ENCODE measurements around the gene CAMK4. TPM values are rescaled to one million over a fixed set of nuclear protein-coding genes. Genes with fewer than 3 reads are reported as not detected.

CAMK4 gene
- total RNA-seq, 4 donors from 2014 or later: 0.26 to 33.9 (median 2.0) TPM

- Histone ChIP-seq H3K27me3 (no peaks in the 10 kb centered on the region), H3K9me3 (no peaks in the 10 kb centered on the region), H3K36me3 (no peaks in the 10 kb centered on the region), H3K4me3 (no peak overlapping the region), H3K4me1 (no peaks in the 10 kb centered on the region), H3K27ac (no peak overlapping the region)
- DNase-seq: no peak
- intact Hi-C loops (cut with DNase I; ENCODE audit: low total_unique reads): no loop called here
- TF ChIP-seq POLR2A (IDR thresholded peaks at IDR 0.05): no peak
- no peak for TF ChIP-seq CTCF (IDR thresholded peaks at IDR 0.05)
Observed at GRCh38 chr5:111229221-111229835, 5.1 kb downstream of the CAMK4 start.

GRCh38 chr5:111229871-111230810 is 6.0 kb downstream of the CAMK4 start:
- no peaks in the 10 kb centered on the region for H3K4me1 ChIP-seq
- no peak overlapping the region for H3K4me3 ChIP-seq
- H3K36me3 ChIP-seq: no peaks in the 10 kb centered on the region
- intact Hi-C loops (cut with DNase I; ENCODE audit: low total_unique reads): no loop called here
- no peak for DNase-seq
- H3K27me3 ChIP-seq: no peaks in the 10 kb centered on the region
- no peak for TF ChIP-seq POLR2A (IDR thresholded peaks at IDR 0.05)
- TF ChIP-seq CTCF (IDR thresholded peaks at IDR 0.05): no peak
- H3K9me3 ChIP-seq: no peaks in the 10 kb centered on the region
- no peak overlapping the region for H3K27ac ChIP-seq

- Histone ChIP-seq H3K27ac (no peak overlapping the region), H3K4me3 (no peak overlapping the region), H3K4me1 (no peaks in the 10 kb centered on the region), H3K36me3 (no peaks in the 10 kb centered on the region), H3K27me3 (no peaks in the 10 kb centered on the region), H3K9me3 (no peaks in the 10 kb centered on the region)
- DNase-seq: no peak
- TF ChIP-seq POLR2A (IDR thresholded peaks at IDR 0.05) (no peak), CTCF (IDR thresholded peaks at IDR 0.05) (no peak)
- intact Hi-C loops (cut with DNase I; ENCODE audit: low total_unique reads): no loop called here
Observed at GRCh38 chr5:111231119-111231518, 6.9 kb downstream of the CAMK4 start.

- Histone ChIP-seq H3K4me1 (no peaks in the 10 kb centered on the region), H3K27ac (no peak overlapping the region), H3K36me3 (no peaks in the 10 kb centered on the region), H3K27me3 (no peaks in the 10 kb centered on the region), H3K4me3 (no peak overlapping the region), H3K9me3 (no peaks in the 10 kb centered on the region)
- no peak for DNase-seq
- intact Hi-C loops (cut with DNase I; ENCODE audit: low total_unique reads): no loop called here
- TF ChIP-seq CTCF (IDR thresholded peaks at IDR 0.05) (no peak), POLR2A (IDR thresholded peaks at IDR 0.05) (no peak)
Observed at GRCh38 chr5:111232311-111233051, 8.3 kb downstream of the CAMK4 start.

GRCh38 chr5:111233052-111233374 is 8.8 kb downstream of the CAMK4 start:
- H3K9me3 ChIP-seq: no peaks in the 10 kb centered on the region
- no peak overlapping the region for H3K27ac ChIP-seq
- H3K4me1 ChIP-seq: no peaks in the 10 kb centered on the region
- DNase-seq: no peak
- H3K36me3 ChIP-seq: no peaks in the 10 kb centered on the region
- TF ChIP-seq POLR2A (IDR thresholded peaks at IDR 0.05) (no peak), CTCF (IDR thresholded peaks at IDR 0.05) (no peak)
- no peak overlapping the region for H3K4me3 ChIP-seq
- no peaks in the 10 kb centered on the region for H3K27me3 ChIP-seq
- intact Hi-C loops (cut with DNase I; ENCODE audit: low total_unique reads): no loop called here

Measured in uterus (tissue), 4 donors.